Astrocyte (in vitro differentiated cells and primary cell): ENCODE results near the gene CAMK2G. TPM values are rescaled to one million over a fixed set of nuclear protein-coding genes. Genes with fewer than 3 reads are reported as not detected.

Experiments
- DNase-seq: peaks from one replicate; pipeline ENCODE4 v3.0.0-alpha.2; 2010; ENCODE audit warnings: low read depth
- FAIRE-seq: peaks from 2 replicates; lab custom pipeline; 2011; peaks lifted over from hg19 to GRCh38; lab: Jason Lieb, UNC
- H2AFZ ChIP-seq: 2 replicates; pipeline ENCODE4 v1.6.0; 2012; ENCODE audit warnings: low read depth, low read length, inconsistent platforms
- H3K27ac ChIP-seq: 2 replicates; pipeline ENCODE4 v1.5.1; 2011; ENCODE audit warnings: low read depth, low read length, inconsistent platforms
- H3K27me3 ChIP-seq: 2 replicates; pipeline ENCODE4 v1.6.0; 2011; ENCODE audit warnings: low read length, inconsistent platforms; ENCODE audit not compliant: insufficient read depth
- H3K36me3 ChIP-seq: 2 replicates; pipeline ENCODE4 v1.5.1; 2011; ENCODE audit warnings: low read length, inconsistent platforms; ENCODE audit not compliant: insufficient read depth
- H3K4me1 ChIP-seq: 2 replicates; pipeline ENCODE4 v1.5.1; 2011; ENCODE audit warnings: low read length, inconsistent platforms; ENCODE audit not compliant: insufficient read depth
- H3K4me2 ChIP-seq: 2 replicates; pipeline ENCODE4 v1.6.0; 2012; ENCODE audit warnings: low read length, inconsistent platforms
- H3K4me3 ChIP-seq: 2 replicates; pipeline ENCODE4 v1.5.1; 2011; ENCODE audit warnings: low read depth, mild to moderate bottlenecking, low read length, inconsistent platforms; ENCODE audit not compliant: insufficient read depth
- H3K79me2 ChIP-seq: 2 replicates; pipeline ENCODE4 v1.6.0; 2012; ENCODE audit warnings: mild to moderate bottlenecking, low read length, inconsistent platforms; ENCODE audit not compliant: insufficient read depth
- H3K9ac ChIP-seq: 2 replicates; pipeline ENCODE4 v1.6.0; 2012; ENCODE audit warnings: mild to moderate bottlenecking, low read length, inconsistent platforms
- H3K9me3 ChIP-seq: 2 replicates; pipeline ENCODE4 v1.5.1; 2012; ENCODE audit warnings: low read depth, mild to moderate bottlenecking, low read length, inconsistent platforms; ENCODE audit not compliant: insufficient read depth
- H4K20me1 ChIP-seq: 2 replicates; pipeline ENCODE4 v1.6.0; 2012; ENCODE audit warnings: low read length, inconsistent platforms; ENCODE audit not compliant: insufficient read depth
- H3K27ac Mint-ChIP-seq: one replicate; pipeline ENCODE4 v1.8.0; 2021; ENCODE audit warnings: mild to moderate bottlenecking, mixed read lengths; ENCODE audit not compliant: unreplicated experiment
- H3K27me3 Mint-ChIP-seq: one replicate; pipeline ENCODE4 v1.8.0; 2021; ENCODE audit warnings: low read depth, mixed read lengths; ENCODE audit not compliant: unreplicated experiment
- H3K36me3 Mint-ChIP-seq: one replicate; pipeline ENCODE4 v1.8.0; 2021; ENCODE audit warnings: low read depth, mixed read lengths; ENCODE audit not compliant: unreplicated experiment
- H3K4me1 Mint-ChIP-seq: one replicate; pipeline ENCODE4 v1.8.0; 2021; ENCODE audit warnings: low read depth, mixed read lengths; ENCODE audit not compliant: unreplicated experiment
- H3K4me3 Mint-ChIP-seq: one replicate; pipeline ENCODE4 v1.8.0; 2021; ENCODE audit warnings: mild to moderate bottlenecking, moderate library complexity, mixed read lengths; ENCODE audit not compliant: unreplicated experiment
- H3K9me3 Mint-ChIP-seq: one replicate; pipeline ENCODE4 v1.8.0; 2021; ENCODE audit warnings: mild to moderate bottlenecking, mixed read lengths; ENCODE audit not compliant: unreplicated experiment
- EZH2 ChIP-seq: IDR thresholded peaks from 2 replicates; pipeline ENCODE4 v1.6.1; 2012; ENCODE audit warnings: mild to moderate bottlenecking, low read length, inconsistent platforms; ENCODE audit not compliant: insufficient read depth
- total RNA-seq: library from RNA; stranded (reverse); gene quantifications from 2 replicates; pipeline ENCODE4 v1.2.1, GENCODE V29; 2021
- TF ChIP-seq, protein P1 (sequence below): IDR thresholded peaks from 2 replicates; pipeline ENCODE4 v1.5.1; 2011; ENCODE audit warnings: low read depth, mild to moderate bottlenecking, inconsistent platforms, low read length, moderate library complexity; ENCODE audit not compliant: insufficient read depth

CAMK2G gene
- total RNA-seq, 1 donor from 2014 or later: 19.8 TPM

GRCh38 chr10:73910764-73911552 lies 36.6 kb upstream of the CAMK2G start, which contains the start of gene PLAU:
Gene PLAU, plus strand, starts transcription at chr10:73911132. Its CDS starts 424 bp downstream, at chr10:73911556.
- Histone ChIP-seq H3K9ac (peak within 1 kb of the TSS; percentile 79), H4K20me1 (peaks cover 44% of the 10 kb centered on the region), H3K4me3 (peak within 1 kb of the TSS; percentile 76), H3K4me1 (peaks cover 72% of the 10 kb centered on the region), H3K27me3 (no peaks in the 10 kb centered on the region), H3K27ac (peak within 1 kb of the TSS; percentile 43), H3K79me2 (peaks cover 43% of the 10 kb centered on the region), H3K9me3 (no peaks in the 10 kb centered on the region), H3K36me3 (peaks cover 16% of the 10 kb centered on the region), H3K4me2 (peak within 1 kb of the TSS; percentile 95), H2AFZ (peak within 1 kb of the TSS; percentile 73)
- TF ChIP-seq, protein P1, sequence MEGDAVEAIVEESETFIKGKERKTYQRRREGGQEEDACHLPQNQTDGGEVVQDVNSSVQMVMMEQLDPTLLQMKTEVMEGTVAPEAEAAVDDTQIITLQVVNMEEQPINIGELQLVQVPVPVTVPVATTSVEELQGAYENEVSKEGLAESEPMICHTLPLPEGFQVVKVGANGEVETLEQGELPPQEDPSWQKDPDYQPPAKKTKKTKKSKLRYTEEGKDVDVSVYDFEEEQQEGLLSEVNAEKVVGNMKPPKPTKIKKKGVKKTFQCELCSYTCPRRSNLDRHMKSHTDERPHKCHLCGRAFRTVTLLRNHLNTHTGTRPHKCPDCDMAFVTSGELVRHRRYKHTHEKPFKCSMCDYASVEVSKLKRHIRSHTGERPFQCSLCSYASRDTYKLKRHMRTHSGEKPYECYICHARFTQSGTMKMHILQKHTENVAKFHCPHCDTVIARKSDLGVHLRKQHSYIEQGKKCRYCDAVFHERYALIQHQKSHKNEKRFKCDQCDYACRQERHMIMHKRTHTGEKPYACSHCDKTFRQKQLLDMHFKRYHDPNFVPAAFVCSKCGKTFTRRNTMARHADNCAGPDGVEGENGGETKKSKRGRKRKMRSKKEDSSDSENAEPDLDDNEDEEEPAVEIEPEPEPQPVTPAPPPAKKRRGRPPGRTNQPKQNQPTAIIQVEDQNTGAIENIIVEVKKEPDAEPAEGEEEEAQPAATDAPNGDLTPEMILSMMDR: no peak
- TF ChIP-seq EZH2: no peak
- peaks cover 24% of the 10 kb centered on the region for H3K36me3 Mint-ChIP-seq
- H3K27ac Mint-ChIP-seq: peak within 1 kb of the TSS; percentile 81
- H3K27me3 Mint-ChIP-seq: no peaks in the 10 kb centered on the region
- H3K9me3 Mint-ChIP-seq: peaks cover 5% of the 10 kb centered on the region
- H3K4me3 Mint-ChIP-seq: peak within 1 kb of the TSS; percentile 96
- DNase-seq: no peak
- peaks cover 41% of the 10 kb centered on the region for H3K4me1 Mint-ChIP-seq
- FAIRE-seq: no peak

DNA sequence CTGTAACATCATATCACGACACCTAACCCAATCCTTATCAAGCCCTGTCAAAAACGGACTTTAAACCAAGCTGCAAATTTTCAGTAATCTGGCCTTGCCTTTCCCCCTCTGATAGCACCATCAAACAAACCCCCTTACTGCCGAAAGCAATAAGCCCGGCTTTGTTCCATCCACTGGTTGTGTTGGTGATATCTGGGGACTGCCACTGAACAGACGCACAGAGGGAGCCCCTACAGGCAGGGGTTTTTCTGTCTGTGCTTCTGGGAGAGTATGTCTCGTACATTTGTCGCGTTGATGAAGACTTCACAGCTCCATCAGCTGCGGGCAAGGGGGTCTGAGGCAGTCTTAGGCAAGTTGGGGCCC lies 36.0 kb upstream of the CAMK2G start:
- Mint-ChIP-seq H3K27ac (peak overlapping the region; percentile 21), H3K9me3 (peaks cover 1% of the 10 kb centered on the region), H3K36me3 (peaks cover 20% of the 10 kb centered on the region), H3K4me3 (peak overlapping the region; percentile 80), H3K4me1 (peaks cover 44% of the 10 kb centered on the region), H3K27me3 (no peaks in the 10 kb centered on the region)
- peaks cover 13% of the 10 kb centered on the region for H3K36me3 ChIP-seq
- H3K79me2 ChIP-seq: peaks cover 43% of the 10 kb centered on the region
- H3K27me3 ChIP-seq: no peaks in the 10 kb centered on the region
- no peak for FAIRE-seq
- H4K20me1 ChIP-seq: peaks cover 39% of the 10 kb centered on the region
- H2AFZ ChIP-seq: peak overlapping the region; percentile 73
- H3K4me2 ChIP-seq: peak overlapping the region; percentile 95
- H3K4me3 ChIP-seq: peak overlapping the region; percentile 76
- H3K4me1 ChIP-seq: peaks cover 77% of the 10 kb centered on the region
- DNase-seq: no peak
- H3K9me3 ChIP-seq: no peaks in the 10 kb centered on the region
- peak overlapping the region; percentile 31 for H3K27ac ChIP-seq
- peak overlapping the region; percentile 79 for H3K9ac ChIP-seq
- TF ChIP-seq, protein P1: peak; percentile 3
- no peak for TF ChIP-seq EZH2
